Fibroblast of lung (primary cell): ENCODE data around the gene ODAD4. TPM values are rescaled to one million over a fixed set of nuclear protein-coding genes. Genes with fewer than 3 reads are reported as not detected.

ENCODE experiments used
- DNase-seq, 2 donors: peaks; one replicate each; pipeline versions ENCODE4 v3.0.0 to v3.0.0-alpha.2; 2010; ENCODE audit warnings: low read depth in 2 of 2
- H2AFZ ChIP-seq: 2 replicates; pipeline ENCODE4 v1.5.1; 2012; ENCODE audit warnings: low read length, control low read depth, inconsistent platforms
- H3K27ac ChIP-seq: 2 replicates; pipeline ENCODE4 v1.5.1; 2011; ENCODE audit warnings: low read length, control low read depth; ENCODE audit not compliant: insufficient read depth
- H3K27me3 ChIP-seq: 2 replicates; pipeline ENCODE4 v1.5.1; 2011; ENCODE audit warnings: mild to moderate bottlenecking, low read length; ENCODE audit not compliant: control insufficient read depth, insufficient read depth
- H3K36me3 ChIP-seq: 2 replicates; pipeline ENCODE4 v1.5.1; 2011; ENCODE audit warnings: low read length; ENCODE audit not compliant: control insufficient read depth, insufficient read depth
- H3K4me1 ChIP-seq: 2 replicates; pipeline ENCODE4 v1.5.1; 2011; ENCODE audit warnings: low read length; ENCODE audit not compliant: control insufficient read depth, insufficient read depth; ENCODE audit errors: extremely low read depth
- H3K4me2 ChIP-seq: 2 replicates; pipeline ENCODE4 v1.5.1; 2011; ENCODE audit warnings: low read length, control low read depth; ENCODE audit not compliant: insufficient read depth; ENCODE audit errors: extremely low read depth
- H3K4me3 ChIP-seq, 4 experiments: fragments of 200-600 bp in 1 of 4; sonication (generic) in 1 of 4; replicated peaks in 1 of 4; 2 replicates each; pipeline ENCODE4 v1.5.1; 2011 to 2016; ENCODE audit warnings: low read length in 4 of 4, low read depth in 3 of 4, mild to moderate bottlenecking in 3 of 4, control low read depth in 2 of 4, inconsistent platforms in 1 of 4, mixed read lengths in 1 of 4; ENCODE audit not compliant: insufficient read depth in 1 of 4; ENCODE audit errors: control extremely low read depth in 1 of 4
- H3K79me2 ChIP-seq: 2 replicates; pipeline ENCODE4 v1.5.1; 2012; ENCODE audit warnings: mild to moderate bottlenecking, low read length, inconsistent platforms; ENCODE audit not compliant: control insufficient read depth, insufficient read depth
- H3K9ac ChIP-seq: 2 replicates; pipeline ENCODE4 v1.5.1; 2011; ENCODE audit warnings: mild to moderate bottlenecking, low read length, control low read depth; ENCODE audit not compliant: insufficient read depth
- H3K9me3 ChIP-seq: 2 replicates; pipeline ENCODE4 v1.5.1; 2012; ENCODE audit warnings: low read depth, low read length; ENCODE audit not compliant: control insufficient read depth, insufficient read depth
- H4K20me1 ChIP-seq: 2 replicates; pipeline ENCODE4 v1.5.1; 2011; ENCODE audit warnings: low read length; ENCODE audit not compliant: control insufficient read depth, insufficient read depth; ENCODE audit errors: extremely low read depth
- EZH2 ChIP-seq: IDR thresholded peaks from 2 replicates; pipeline ENCODE4 v1.5.1; 2012; ENCODE audit warnings: low read length, control low read depth, mild to moderate bottlenecking; ENCODE audit errors: missing control alignments
- polyA plus RNA-seq, 2 donors: library from polyadenylated mRNA; depleted of rRNA in 1 of 2; stranded (reverse) in 1 of 2; unstranded in 1 of 2; fragments of >200 nt; gene quantifications; 2 replicates each; pipeline ENCODE4 v1.2.1, GENCODE V29; 2011 to 2012; ENCODE audit warnings: missing spikeins in 1 of 2
- total RNA-seq: library from RNA; depleted of rRNA; stranded (reverse); fragments of >200 nt; gene quantifications from 2 replicates; pipeline ENCODE4 v1.2.1, GENCODE V29; 2014
- TF ChIP-seq, protein P1 (sequence below), 2 donors: IDR thresholded peaks in 1 of 2; conservative IDR thresholded peaks in 1 of 2; 1 replicate in 1 of 2; 2 replicates in 1 of 2; pipeline ENCODE4 v1.5.1; 2011 to 2012; ENCODE audit warnings: low read length in 2 of 2, control low read depth in 1 of 2, inconsistent platforms in 1 of 2, low read depth in 1 of 2, mild to moderate bottlenecking in 1 of 2

Gene ODAD4
- total and polyA plus RNA-seq, 2 donors (not counting 1 experiment from before 2014, with no cell fraction given) = 0.36 to 0.99 TPM

GRCh38 chr17:41977991-41978390 is 47.6 kb downstream of the ODAD4 start:
- H3K36me3 ChIP-seq = peaks cover 23% of the 10 kb centered on the region
- H3K9ac ChIP-seq = no peak overlapping the region
- H3K27ac ChIP-seq = no peak overlapping the region
- H3K27me3 ChIP-seq = no peaks in the 10 kb centered on the region
- no peak for TF ChIP-seq EZH2
- TF ChIP-seq, protein P1, sequence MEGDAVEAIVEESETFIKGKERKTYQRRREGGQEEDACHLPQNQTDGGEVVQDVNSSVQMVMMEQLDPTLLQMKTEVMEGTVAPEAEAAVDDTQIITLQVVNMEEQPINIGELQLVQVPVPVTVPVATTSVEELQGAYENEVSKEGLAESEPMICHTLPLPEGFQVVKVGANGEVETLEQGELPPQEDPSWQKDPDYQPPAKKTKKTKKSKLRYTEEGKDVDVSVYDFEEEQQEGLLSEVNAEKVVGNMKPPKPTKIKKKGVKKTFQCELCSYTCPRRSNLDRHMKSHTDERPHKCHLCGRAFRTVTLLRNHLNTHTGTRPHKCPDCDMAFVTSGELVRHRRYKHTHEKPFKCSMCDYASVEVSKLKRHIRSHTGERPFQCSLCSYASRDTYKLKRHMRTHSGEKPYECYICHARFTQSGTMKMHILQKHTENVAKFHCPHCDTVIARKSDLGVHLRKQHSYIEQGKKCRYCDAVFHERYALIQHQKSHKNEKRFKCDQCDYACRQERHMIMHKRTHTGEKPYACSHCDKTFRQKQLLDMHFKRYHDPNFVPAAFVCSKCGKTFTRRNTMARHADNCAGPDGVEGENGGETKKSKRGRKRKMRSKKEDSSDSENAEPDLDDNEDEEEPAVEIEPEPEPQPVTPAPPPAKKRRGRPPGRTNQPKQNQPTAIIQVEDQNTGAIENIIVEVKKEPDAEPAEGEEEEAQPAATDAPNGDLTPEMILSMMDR (conservative IDR thresholded peaks at IDR 0.05 in 1 of 2, IDR thresholded peaks at IDR 0.05 in 1 of 2; ENCODE audit: low read depth in 1 of 2, low read length in 2 of 2) = no peak
- H3K4me3 ChIP-seq = no peak overlapping the region
- H4K20me1 ChIP-seq = no peaks in the 10 kb centered on the region
- peaks cover 1% of the 10 kb centered on the region for H3K79me2 ChIP-seq
- H3K4me2 ChIP-seq = no peak overlapping the region
- no peaks in the 10 kb centered on the region for H3K9me3 ChIP-seq
- no peak overlapping the region for H2AFZ ChIP-seq
- H3K4me1 ChIP-seq = peaks cover 5% of the 10 kb centered on the region
- DNase-seq = no peak

DNA sequence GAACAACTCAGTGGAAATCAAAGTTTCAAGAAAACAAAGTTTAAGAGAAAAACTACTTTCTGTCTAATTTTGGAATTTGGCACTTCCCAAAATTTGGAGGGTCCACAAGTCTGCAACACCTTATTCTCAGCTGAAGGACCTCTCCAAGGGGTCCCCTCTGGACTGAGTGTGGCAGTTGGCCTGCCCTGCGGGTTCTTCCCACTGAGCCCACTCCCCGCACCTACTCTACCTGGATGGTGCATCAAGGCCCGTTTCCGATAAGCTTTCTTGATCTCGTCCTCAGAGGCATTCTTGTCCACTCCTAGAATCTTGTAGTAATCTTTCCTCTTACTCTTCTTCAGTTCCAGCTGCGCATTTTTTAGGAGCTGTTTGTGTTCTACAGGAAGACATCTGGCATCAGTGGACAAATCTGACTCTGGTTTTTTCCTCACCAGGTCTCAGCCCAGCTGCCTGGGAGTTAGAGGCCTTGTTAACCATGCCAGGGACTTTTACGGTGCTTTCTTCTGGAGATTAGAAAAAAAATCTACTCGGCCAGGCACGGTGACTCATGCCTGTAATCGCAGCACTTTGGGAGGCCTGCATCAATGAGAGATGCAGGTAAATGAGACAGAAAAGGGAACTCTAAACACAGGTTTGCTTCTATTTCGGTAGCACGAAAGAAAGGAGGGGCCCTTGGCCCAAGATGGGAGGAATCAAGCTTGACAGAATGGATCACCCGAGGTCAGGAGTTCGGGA is 51.8 kb downstream of the ODAD4 start:
- H3K4me3 ChIP-seq = no peak overlapping the region
- no peak overlapping the region for H2AFZ ChIP-seq
- H3K36me3 ChIP-seq = peaks cover 11% of the 10 kb centered on the region
- H4K20me1 ChIP-seq = no peaks in the 10 kb centered on the region
- H3K4me1 ChIP-seq = no peaks in the 10 kb centered on the region
- H3K27me3 ChIP-seq = no peaks in the 10 kb centered on the region
- TF ChIP-seq EZH2 = no peak
- TF ChIP-seq, protein P1 (conservative IDR thresholded peaks at IDR 0.05 in 1 of 2, IDR thresholded peaks at IDR 0.05 in 1 of 2; ENCODE audit: low read depth in 1 of 2, low read length in 2 of 2) = no peak
- no peak overlapping the region for H3K27ac ChIP-seq
- no peak overlapping the region for H3K9ac ChIP-seq
- H3K4me2 ChIP-seq = no peak overlapping the region
- no peaks in the 10 kb centered on the region for H3K9me3 ChIP-seq
- DNase-seq = peak in 1 of 2 donors; percentile 67
- H3K79me2 ChIP-seq = no peaks in the 10 kb centered on the region

GRCh38 chr17:41984454-41984853 is 54.0 kb downstream of the ODAD4 start:
- Histone ChIP-seq H2AFZ (no peak overlapping the region), H4K20me1 (no peaks in the 10 kb centered on the region), H3K79me2 (no peaks in the 10 kb centered on the region), H3K9me3 (no peaks in the 10 kb centered on the region), H3K4me2 (no peak overlapping the region), H3K36me3 (peaks cover 13% of the 10 kb centered on the region), H3K9ac (no peak overlapping the region), H3K4me3 (no peak overlapping the region), H3K27me3 (no peaks in the 10 kb centered on the region), H3K4me1 (no peaks in the 10 kb centered on the region), H3K27ac (no peak overlapping the region)
- TF ChIP-seq EZH2 = no peak
- TF ChIP-seq, protein P1 (conservative IDR thresholded peaks at IDR 0.05 in 1 of 2, IDR thresholded peaks at IDR 0.05 in 1 of 2; ENCODE audit: low read depth in 1 of 2, low read length in 2 of 2) = no peak
- DNase-seq = no peak
